DND-41 (cell line): ENCODE measurements around the gene TPPP2.

Source experiments
- CTCF ChIP-seq: IDR thresholded peaks from 2 replicates; pipeline ENCODE4 v1.5.1; 2012; ENCODE audit warnings: borderline replicate concordance, low read length, moderate library complexity, mild to moderate bottlenecking; ENCODE audit not compliant: poor library complexity, severe bottlenecking; ENCODE audit errors: extremely low read depth
- EZH2 ChIP-seq: IDR thresholded peaks from 3 replicates; pipeline ENCODE4 v1.6.1; 2012; ENCODE audit warnings: borderline replicate concordance, low read depth, mild to moderate bottlenecking, moderate library complexity, low read length, inconsistent platforms; ENCODE audit not compliant: severe bottlenecking

DNA sequence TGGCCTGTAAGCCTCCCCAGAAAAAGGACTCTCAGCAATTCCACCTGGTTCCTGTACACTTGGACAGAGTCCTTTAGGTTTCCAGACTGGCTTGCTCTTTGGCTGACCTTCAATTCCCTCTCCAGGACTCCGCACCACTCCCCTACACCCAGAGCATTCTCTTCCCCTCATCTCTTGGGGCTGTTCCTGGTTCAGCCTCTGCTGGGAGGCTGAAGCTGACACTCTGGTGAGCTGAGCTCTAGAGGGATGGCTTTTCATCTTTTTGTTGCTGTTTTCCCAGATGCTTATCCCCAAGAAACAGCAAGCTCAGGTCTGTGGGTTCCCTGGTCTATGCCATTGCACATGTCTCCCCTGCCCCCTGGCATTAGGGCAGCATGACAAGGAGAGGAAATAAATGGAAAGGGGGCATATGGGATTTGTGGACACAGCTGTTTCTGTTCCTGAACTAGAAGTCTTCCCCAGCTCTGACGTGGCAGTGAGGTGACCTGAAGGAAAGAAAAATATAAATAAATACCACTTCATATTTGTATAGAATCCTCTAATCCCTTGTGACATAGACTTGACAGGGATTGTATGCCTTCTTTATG lies 13.5 kb downstream of the TPPP2 start:
- no peak for TF ChIP-seq CTCF
- no peak for TF ChIP-seq EZH2
